Lung (tissue), 12 donors: ENCODE results near the gene RBP7. TPM values are rescaled to one million over a fixed set of nuclear protein-coding genes. Genes with fewer than 3 reads are reported as not detected.

ENCODE experiments used
- ATAC-seq: fragments of 200-7000 bp; cut with Tn5 transposase; one replicate; pipeline ENCODE4 v1.9.1; 2020; ENCODE audit warnings: moderate number of reproducible peaks; ENCODE audit not compliant: insufficient read depth, low FRiP score
- DNase-seq, 3 donors: peaks; one replicate each; pipeline ENCODE4 v3.0.0-alpha.2; 2013 to 2017
- H3K27ac ChIP-seq, 2 donors: one replicate each; pipeline ENCODE4 v1.5.1; 2013; ENCODE audit warnings: mild to moderate bottlenecking in 2 of 2, moderate library complexity in 2 of 2, control low read depth in 1 of 2, inconsistent platforms in 1 of 2, low read depth in 1 of 2, low read length in 1 of 2
- H3K27me3 ChIP-seq, 3 donors: one replicate each; pipeline ENCODE4 v1.5.1; 2013; ENCODE audit warnings: low read length in 2 of 3; ENCODE audit not compliant: control insufficient read depth in 3 of 3, insufficient read depth in 3 of 3
- H3K36me3 ChIP-seq, 4 donors: one replicate each; pipeline ENCODE4 v1.5.1; 2013; ENCODE audit warnings: low read length in 4 of 4, mild to moderate bottlenecking in 1 of 4, moderate library complexity in 1 of 4; ENCODE audit not compliant: control insufficient read depth in 4 of 4, insufficient read depth in 4 of 4
- H3K4me1 ChIP-seq, 5 donors: one replicate each; pipeline ENCODE4 v1.5.1; 2013; ENCODE audit warnings: low read length in 5 of 5, mild to moderate bottlenecking in 2 of 5, moderate library complexity in 1 of 5; ENCODE audit not compliant: control insufficient read depth in 5 of 5, insufficient read depth in 5 of 5
- H3K4me3 ChIP-seq: one replicate; pipeline ENCODE4 v1.5.1; 2013; ENCODE audit warnings: mild to moderate bottlenecking, control low read depth, moderate library complexity
- H3K9ac ChIP-seq, 2 donors: one replicate each; pipeline ENCODE4 v1.5.1; 2013; ENCODE audit warnings: low read length in 2 of 2, control low read depth in 1 of 2; ENCODE audit not compliant: insufficient read depth in 1 of 2
- H3K9me3 ChIP-seq, 4 donors: one replicate each; pipeline ENCODE4 v1.5.1; 2013; ENCODE audit warnings: low read length in 3 of 4, mild to moderate bottlenecking in 1 of 4, moderate library complexity in 1 of 4; ENCODE audit not compliant: control insufficient read depth in 4 of 4, insufficient read depth in 3 of 4
- WGBS, 2 donors: extraction: QIAGEN DNeasy Blood & Tissue Kit; methylation state at CpG; one replicate each; pipeline ENCODE4 v1.1.7; 2013; 5-methylcytosine and 5-hydroxymethylcytosine counted together
- polyA plus RNA-seq, 2 donors: library from polyadenylated mRNA; stranded (reverse); fragments of 200-250 nt; gene quantifications; one replicate each; pipeline ENCODE4 v1.2.1, GENCODE V29; 2013
- total RNA-seq, 2 donors: library from RNA; depleted of rRNA in 1 of 2; stranded (reverse); fragments of >200 nt in 1 of 2; gene quantifications; one replicate each; pipeline ENCODE4 v1.2.1, GENCODE V29; 2014 to 2021
- TF ChIP-seq, protein P1 (sequence below): IDR thresholded peaks from 2 replicates; pipeline ENCODE4 v1.5.1; 2012; ENCODE audit warnings: mild to moderate bottlenecking; ENCODE audit errors: control extremely low read depth, extremely low read depth
- donor health status: control.
- donor health status: control.
- donor health status: Bipolar disorder and iron deficiency.
- donor health status: healthy.
- donor health status: DM: yes; HTN: yes; CAD: no.

The RBP7 gene
- total and polyA plus RNA-seq, 4 donors, result 2.1 to 9.8 (median 7.7) TPM

DNA sequence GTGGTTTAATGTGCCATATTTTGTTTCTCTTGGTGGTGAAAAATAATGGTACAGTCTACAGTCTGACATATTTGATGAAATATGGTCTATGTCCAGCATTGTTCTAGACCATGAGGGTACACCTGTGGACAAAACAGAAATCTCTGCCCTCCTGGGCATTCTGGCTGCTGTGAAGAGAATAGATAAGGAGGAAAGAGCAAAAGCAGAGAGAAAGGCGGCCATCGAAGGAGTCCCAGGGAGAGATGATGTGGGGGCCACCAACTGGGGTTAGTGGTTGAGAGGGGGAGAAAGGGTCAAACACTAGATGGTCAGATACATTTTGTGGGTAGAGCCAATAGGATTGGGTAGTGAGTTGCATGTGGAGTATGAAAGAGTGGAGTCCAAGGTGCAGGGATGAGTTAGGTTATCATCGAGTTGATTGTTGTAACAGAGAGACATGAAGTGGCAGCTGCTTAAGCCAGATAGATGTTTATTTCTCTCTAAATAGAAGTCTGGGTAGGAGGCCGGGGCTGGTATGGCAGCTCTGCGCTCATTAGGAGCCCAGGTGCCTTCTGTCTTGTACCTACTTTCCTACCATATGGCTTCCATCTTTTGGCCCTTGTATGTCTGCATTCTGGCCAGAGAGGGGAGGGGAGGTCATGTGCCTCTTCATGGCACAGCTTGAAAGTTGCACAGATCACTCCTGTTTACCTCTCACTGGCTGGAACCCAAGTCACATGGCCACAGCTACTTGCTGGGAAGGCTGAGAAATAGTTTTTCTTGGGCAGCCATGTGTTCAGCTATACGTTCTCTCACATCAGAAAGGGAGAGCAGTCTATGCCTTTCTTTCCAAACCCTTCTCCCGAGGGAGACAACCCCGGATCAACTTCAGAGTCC, 48.7 kb downstream of the RBP7 start:
- Histone ChIP-seq H3K36me3 (peaks cover 0 to 10% (median 5%) of the 10 kb centered on the region in 4 donors), H3K27me3 (no peaks in the 10 kb centered on the region), H3K27ac (no peak overlapping the region), H3K9ac (no peak overlapping the region), H3K4me1 (peaks cover 4 to 24% (median 21%) of the 10 kb centered on the region in 5 donors), H3K9me3 (no peaks in the 10 kb centered on the region), H3K4me3 (no peak overlapping the region)
- 78 to 86% methylated on average over 8 of the region's 8 CpGs for WGBS, 2 donors
- TF ChIP-seq, protein P1, sequence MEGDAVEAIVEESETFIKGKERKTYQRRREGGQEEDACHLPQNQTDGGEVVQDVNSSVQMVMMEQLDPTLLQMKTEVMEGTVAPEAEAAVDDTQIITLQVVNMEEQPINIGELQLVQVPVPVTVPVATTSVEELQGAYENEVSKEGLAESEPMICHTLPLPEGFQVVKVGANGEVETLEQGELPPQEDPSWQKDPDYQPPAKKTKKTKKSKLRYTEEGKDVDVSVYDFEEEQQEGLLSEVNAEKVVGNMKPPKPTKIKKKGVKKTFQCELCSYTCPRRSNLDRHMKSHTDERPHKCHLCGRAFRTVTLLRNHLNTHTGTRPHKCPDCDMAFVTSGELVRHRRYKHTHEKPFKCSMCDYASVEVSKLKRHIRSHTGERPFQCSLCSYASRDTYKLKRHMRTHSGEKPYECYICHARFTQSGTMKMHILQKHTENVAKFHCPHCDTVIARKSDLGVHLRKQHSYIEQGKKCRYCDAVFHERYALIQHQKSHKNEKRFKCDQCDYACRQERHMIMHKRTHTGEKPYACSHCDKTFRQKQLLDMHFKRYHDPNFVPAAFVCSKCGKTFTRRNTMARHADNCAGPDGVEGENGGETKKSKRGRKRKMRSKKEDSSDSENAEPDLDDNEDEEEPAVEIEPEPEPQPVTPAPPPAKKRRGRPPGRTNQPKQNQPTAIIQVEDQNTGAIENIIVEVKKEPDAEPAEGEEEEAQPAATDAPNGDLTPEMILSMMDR, result no peak
- DNase-seq (peak; percentile 77 to 88 (median 83)), ATAC-seq (no peak)

GRCh38 chr1:10046356-10047085, 49.5 kb downstream of the RBP7 start:
- no peak for ATAC-seq
- WGBS, 2 donors, result 82 to 88% methylated on average over 8 of the region's 8 CpGs
- H3K9ac ChIP-seq, result no peak overlapping the region
- peaks cover 4 to 24% (median 21%) of the 10 kb centered on the region in 5 donors for H3K4me1 ChIP-seq
- H3K4me3 ChIP-seq, result no peak overlapping the region
- TF ChIP-seq, protein P1, result no peak
- peaks cover 0 to 12% (median 7%) of the 10 kb centered on the region in 4 donors for H3K36me3 ChIP-seq
- DNase-seq, result peak in 1 of 3 donors; percentile 25
- no peaks in the 10 kb centered on the region for H3K27me3 ChIP-seq
- H3K27ac ChIP-seq, result peak overlapping the region in 1 of 2 donors; percentile 35
- H3K9me3 ChIP-seq, result no peaks in the 10 kb centered on the region

GRCh38 chr1:10048601-10049000, 51.6 kb downstream of the RBP7 start:
- Histone ChIP-seq H3K27ac (no peak overlapping the region), H3K9me3 (no peaks in the 10 kb centered on the region), H3K36me3 (peaks cover 0 to 11% (median 5%) of the 10 kb centered on the region in 4 donors), H3K4me3 (no peak overlapping the region), H3K4me1 (peaks cover 4 to 24% (median 21%) of the 10 kb centered on the region in 5 donors), H3K9ac (no peak overlapping the region), H3K27me3 (no peaks in the 10 kb centered on the region)
- 95 to 99% methylated on average over 3 of the region's 3 CpGs for WGBS, 2 donors
- DNase-seq, result no peak
- no peak for ATAC-seq
- TF ChIP-seq, protein P1, result no peak
